PC-3 (cell line): ENCODE results near the gene CD8A. TPM values are rescaled to one million over a fixed set of nuclear protein-coding genes. Genes with fewer than 3 reads are reported as not detected.

Source experiments
- ATAC-seq: fragments of 200-7000 bp; cut with Tn5 transposase; 2 replicates; pipeline ENCODE4 v1.9.1; 2020; ENCODE audit warnings: mild to moderate bottlenecking, moderate library complexity
- BruUV-seq: library from RNA; stranded (reverse); fragments of 400-500 nt; replicated peaks from 2 replicates; lab custom pipeline; 2021; lab: Mats Ljungman, UMichigan
- CTCF ChIA-PET: fragments of 300-600 bp; sonication (Branson Sonifier 250); formaldehyde crosslinking; loops from one replicate; lab custom pipeline; 2022; ENCODE audit warnings: antibody characterized with exemption; lab: Charles Lee
- POLR2A ChIA-PET: fragments of 300-600 bp; sonication (Branson Sonifier 250); formaldehyde crosslinking; loops from one replicate; lab custom pipeline; 2022; ENCODE audit warnings: antibody characterized with exemption; ENCODE audit not compliant: unreplicated experiment; lab: Charles Lee
- DNase-seq: peaks from one replicate; pipeline ENCODE4 v3.0.0-alpha.2; 2015
- H2AFZ ChIP-seq: fragments of 300-600 bp; sonication (generic); 2 replicates; pipeline ENCODE4 v1.6.0; 2016; ENCODE audit warnings: antibody characterized with exemption, low read length
- H3F3A ChIP-seq: fragments of 300-600 bp; sonication (generic); one replicate; pipeline ENCODE4 v1.6.0; 2017; ENCODE audit warnings: antibody characterized with exemption, low read length, control low read depth, mild to moderate bottlenecking; ENCODE audit not compliant: unreplicated experiment
- H3K27ac ChIP-seq: fragments of 300-600 bp; sonication (generic); 2 replicates; pipeline ENCODE4 v1.5.1; 2016; ENCODE audit warnings: mild to moderate bottlenecking, low read length
- H3K27me3 ChIP-seq: fragments of 300-600 bp; sonication (generic); 2 replicates; pipeline ENCODE4 v1.6.1; 2016; ENCODE audit warnings: low read length, mixed read lengths
- H3K36me3 ChIP-seq: fragments of 300-600 bp; sonication (generic); 2 replicates; pipeline ENCODE4 v1.6.1; 2016; ENCODE audit warnings: low read depth, mixed run types, low read length, mixed read lengths
- H3K4me1 ChIP-seq: fragments of 300-600 bp; sonication (generic); 2 replicates; pipeline ENCODE4 v1.5.1; 2016; ENCODE audit warnings: low read length; ENCODE audit not compliant: insufficient read depth
- H3K4me2 ChIP-seq: fragments of 300-600 bp; sonication (generic); 2 replicates; pipeline ENCODE4 v1.6.0; 2016; ENCODE audit warnings: low read length
- H3K4me3 ChIP-seq: fragments of 300-600 bp; sonication (generic); 2 replicates; pipeline ENCODE4 v1.5.1; 2016; ENCODE audit warnings: mild to moderate bottlenecking, low read length, mixed read lengths
- H3K79me2 ChIP-seq: fragments of 300-600 bp; sonication (generic); 2 replicates; pipeline ENCODE4 v1.6.1; 2017; ENCODE audit warnings: low read length, mixed read lengths
- H3K9ac ChIP-seq: fragments of 300-600 bp; sonication (generic); 2 replicates; pipeline ENCODE4 v1.6.0; 2016; ENCODE audit warnings: mild to moderate bottlenecking, low read length
- H3K9me2 ChIP-seq: fragments of 300-600 bp; sonication (generic); replicated peaks from 2 replicates; pipeline ENCODE4 v1.6.1; 2016; ENCODE audit warnings: mixed run types, low read length, mixed read lengths
- H3K9me3 ChIP-seq: fragments of 300-600 bp; sonication (generic); 2 replicates; pipeline ENCODE4 v1.6.1; 2016; ENCODE audit warnings: low read length, mixed read lengths
- H4K20me1 ChIP-seq: fragments of 300-600 bp; sonication (generic); 2 replicates; pipeline ENCODE4 v1.6.1; 2016; ENCODE audit warnings: low read length, mixed read lengths
- CTCF ChIP-seq: fragments of 300-600 bp; sonication (generic); conservative IDR thresholded peaks from 2 replicates; pipeline ENCODE4 v1.5.1; 2017; ENCODE audit warnings: antibody characterized with exemption, low read depth, mild to moderate bottlenecking, low read length
- EZH2 ChIP-seq: fragments of 300-600 bp; sonication (generic); IDR thresholded peaks from one replicate; pipeline ENCODE4 v1.6.1; 2017; ENCODE audit warnings: antibody characterized with exemption, mild to moderate bottlenecking, low read length; ENCODE audit not compliant: unreplicated experiment
- EZH2phosphoT487 ChIP-seq: fragments of 300-600 bp; sonication (generic); IDR thresholded peaks from 2 replicates; pipeline ENCODE4 v1.6.1; 2018; ENCODE audit warnings: mild to moderate bottlenecking, antibody characterized with exemption, low read length, borderline replicate concordance
- intact Hi-C: fragments of 100-400 bp; cut with micrococcal nuclease; formaldehyde crosslinking; loops from 2 replicates; pipeline ENCODE4 v1.9.0; 2023
- total RNA-seq: library from RNA; depleted of rRNA; stranded (reverse); fragments of >200 nt; gene quantifications from 2 replicates; pipeline ENCODE4 v1.2.3, GENCODE V29; 2014

The CD8A gene
- total RNA-seq, 1 experiment from 2014 or later, result 0.18 TPM

DNA sequence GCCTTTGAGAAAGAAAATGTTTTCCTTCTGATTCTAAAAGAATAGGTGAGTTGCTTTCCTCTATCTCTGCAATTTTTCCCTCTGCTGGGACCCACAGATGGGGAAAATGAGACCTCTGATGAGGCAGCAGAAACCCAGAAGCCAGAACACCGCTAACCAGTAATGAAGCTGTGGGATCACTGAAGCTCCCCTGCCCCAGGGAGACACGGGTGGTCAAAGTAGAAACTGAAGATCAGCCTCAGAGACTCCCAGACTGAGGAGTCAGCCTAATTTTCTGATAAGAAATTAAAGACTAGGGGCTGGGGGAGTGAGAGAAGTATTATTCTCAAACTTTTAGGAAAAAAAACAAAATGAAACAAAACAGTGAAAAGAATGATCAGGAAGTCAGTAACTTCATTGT lies 40.8 kb upstream of the CD8A start:
- Histone ChIP-seq H3F3A (no peaks in the 10 kb centered on the region), H3K27me3 (no peaks in the 10 kb centered on the region; the same call in 1 of the 2 replicates), H3K4me2 (peak overlapping the region; percentile 17; the same call in 1 of the 2 replicates), H3K36me3 (no peaks in the 10 kb centered on the region), H2AFZ (peak overlapping the region; percentile 15; the same call in 1 of the 2 replicates), H3K27ac (no peak overlapping the region), H3K4me3 (no peak overlapping the region), H3K9ac (no peak overlapping the region), H3K9me3 (no peaks in the 10 kb centered on the region), H3K4me1 (no peaks in the 10 kb centered on the region), H3K9me2 (no peaks in the 10 kb centered on the region), H3K79me2 (no peaks in the 10 kb centered on the region), H4K20me1 (no peaks in the 10 kb centered on the region)
- DNase-seq (no peak), ATAC-seq (no peak)
- CTCF ChIA-PET, result interaction anchor here (0.7 kb wide), 1 partner anchor 22 kb away, joined by 3 read pairs; no protein-coding TSS in a partner anchor
- TF ChIP-seq EZH2phosphoT487 (no peak), CTCF (no peak)
- intact Hi-C loops, result no loop called here
- no TSS peak for BruUV-seq
- POLR2A ChIA-PET, result no interaction called here

DNA sequence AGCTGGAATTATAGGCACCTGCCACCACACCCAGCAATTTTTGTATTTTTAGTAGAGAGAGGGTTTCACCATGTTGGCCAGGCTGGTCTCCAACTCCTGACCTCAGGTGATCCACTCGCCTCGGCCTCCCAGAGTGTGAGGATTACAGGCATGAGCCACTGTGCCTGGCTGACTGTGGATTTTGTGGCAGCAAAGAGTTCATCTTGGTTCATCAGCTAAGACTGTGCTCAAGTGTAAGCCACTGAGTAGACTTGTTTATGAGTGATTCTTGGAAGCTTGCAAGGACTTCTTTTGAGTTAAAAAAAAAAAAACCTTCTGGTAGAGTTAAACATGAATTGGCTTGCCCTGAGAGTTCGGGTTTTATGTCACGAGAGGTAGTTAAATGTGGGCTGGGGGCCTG lies 36.2 kb upstream of the CD8A start:
- TF ChIP-seq EZH2phosphoT487 (no peak), CTCF (no peak), EZH2 (no peak)

DNA sequence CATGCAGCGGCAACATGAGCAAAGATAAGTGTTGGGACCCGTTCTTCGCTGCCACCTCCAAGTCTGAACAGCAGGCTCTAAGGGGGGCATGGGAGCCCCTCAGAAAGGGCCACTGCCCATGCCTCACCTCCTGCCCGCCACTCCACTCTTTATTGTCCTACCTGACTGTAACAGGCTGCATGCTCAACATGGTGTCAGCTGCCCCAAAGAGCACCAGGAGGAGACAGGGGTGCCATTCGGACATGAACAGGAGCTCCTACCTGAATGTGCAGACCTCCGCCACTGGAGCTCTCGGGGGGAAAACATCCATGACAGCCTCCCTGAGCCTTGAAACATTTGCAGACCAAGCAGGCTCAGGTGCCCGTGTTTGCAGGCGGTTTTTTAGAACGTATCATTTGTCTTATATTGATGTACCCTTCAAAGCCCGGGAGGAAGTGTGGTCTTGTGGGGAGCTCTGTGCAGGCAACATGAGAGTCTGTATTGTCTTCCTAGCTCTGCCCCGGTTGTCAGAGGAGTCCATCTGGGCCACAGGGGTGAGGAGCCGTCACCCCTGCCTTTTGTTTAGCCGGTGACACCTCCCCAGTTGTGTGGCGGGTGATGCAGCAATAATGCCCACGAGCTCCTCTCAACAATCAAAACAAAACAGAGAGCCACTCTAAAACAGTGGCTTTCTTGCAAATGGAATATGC lies 35.1 kb upstream of the CD8A start:
- Histone ChIP-seq H3K9ac (no peak overlapping the region), H3K79me2 (no peaks in the 10 kb centered on the region), H3K4me3 (no peak overlapping the region), H3K4me1 (no peaks in the 10 kb centered on the region), H3K4me2 (no peak overlapping the region), H3K9me2 (no peaks in the 10 kb centered on the region), H3K27me3 (no peaks in the 10 kb centered on the region; the same call in 1 of the 2 replicates), H3K36me3 (no peaks in the 10 kb centered on the region), H3K9me3 (no peaks in the 10 kb centered on the region), H2AFZ (no peak overlapping the region), H4K20me1 (no peaks in the 10 kb centered on the region), H3F3A (no peaks in the 10 kb centered on the region), H3K27ac (no peak overlapping the region)
- TF ChIP-seq EZH2phosphoT487, result no peak
- ATAC-seq (no peak), DNase-seq (no peak)
- BruUV-seq, result no TSS peak
- ChIA-PET CTCF (no interaction called here), POLR2A (no interaction called here)
- intact Hi-C loops, result no loop called here

More for the DNA sequence above, 36.2 kb upstream of the CD8A start:
- no peaks in the 10 kb centered on the region for H3K9me3 ChIP-seq
- intact Hi-C loops, result no loop called here
- CTCF ChIA-PET, result no interaction called here
- no TSS peak for BruUV-seq
- POLR2A ChIA-PET, result no interaction called here
- no peak for ATAC-seq
- H3F3A ChIP-seq, result no peaks in the 10 kb centered on the region
- no peaks in the 10 kb centered on the region for H3K79me2 ChIP-seq
- no peaks in the 10 kb centered on the region for H4K20me1 ChIP-seq
- no peak overlapping the region for H3K4me3 ChIP-seq
- H3K9ac ChIP-seq, result no peak overlapping the region
- no peak overlapping the region for H3K27ac ChIP-seq
- H3K27me3 ChIP-seq, result no peaks in the 10 kb centered on the region; the same call in 1 of the 2 replicates
- no peaks in the 10 kb centered on the region for H3K36me3 ChIP-seq
- no peak overlapping the region for H3K4me2 ChIP-seq
- DNase-seq, result no peak
- no peaks in the 10 kb centered on the region for H3K4me1 ChIP-seq
- H2AFZ ChIP-seq, result no peak overlapping the region
- H3K9me2 ChIP-seq, result no peaks in the 10 kb centered on the region
